ENCODE data around the gene GPR108.
"Not testable (repeated sequence)": the region's sequence is repeated elsewhere in the genome, so short reads cannot be mapped to it uniquely, and the experiment has no call there.

Gene GPR108

DNA sequence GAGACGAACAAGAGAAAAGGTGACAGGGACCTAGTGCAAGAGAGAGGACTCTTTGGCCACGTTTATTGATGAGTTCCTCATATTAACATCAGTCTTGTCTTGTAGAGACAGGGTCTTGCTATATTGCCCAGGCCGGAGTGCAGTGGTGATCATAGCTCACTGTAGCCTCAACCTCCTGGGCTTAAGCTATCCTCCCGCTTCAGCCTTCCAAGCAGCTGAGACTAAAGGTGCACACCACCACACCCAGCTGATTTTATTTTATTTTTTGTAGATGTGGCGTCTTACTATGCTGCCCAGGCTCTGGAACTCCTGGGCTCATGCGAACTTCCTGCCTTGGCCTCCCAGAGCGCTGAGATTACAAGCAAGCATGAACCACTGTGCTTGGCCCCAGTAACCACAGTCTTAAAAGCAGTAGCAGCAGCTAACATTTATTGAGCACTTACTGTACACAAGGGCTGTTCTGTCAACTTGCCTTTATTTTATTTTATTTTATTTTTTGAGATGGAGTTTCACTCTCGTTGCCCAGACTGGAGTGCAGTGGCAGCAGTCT, 30.9 kb upstream of the GPR108 start:
- ATAC-seq (replicated peaks) (no peak), DNase-seq (no peak)
- Mint-ChIP-seq H3K4me1 (peaks cover 25 to 34% of the 10 kb centered on the region in 2 donors), H3K27ac (peak overlapping the region; percentile 87), H3K27me3 (no peaks in the 10 kb centered on the region), H3K36me3 (peaks cover 0 to under 1% of the 10 kb centered on the region in 2 donors), H3K9me3 (peaks cover 0 to 6% of the 10 kb centered on the region in 2 donors), H3K4me3 (peak overlapping the region; percentile 80 to 85)

- H3K4me3 Mint-ChIP-seq: peak within 1 kb of the TSS; percentile 80 to 85
- H3K36me3 Mint-ChIP-seq: no peaks in the 10 kb centered on the region
- peaks cover 24 to 33% of the 10 kb centered on the region in 2 donors for H3K4me1 Mint-ChIP-seq
- no peaks in the 10 kb centered on the region for H3K27me3 Mint-ChIP-seq
- DNase-seq (peak; percentile 90), ATAC-seq (replicated peaks) (peak; percentile 66 to 72)
- H3K9me3 Mint-ChIP-seq: peaks cover 0 to 6% of the 10 kb centered on the region in 2 donors
- peak within 1 kb of the TSS; percentile 87 for H3K27ac Mint-ChIP-seq
Measured at GRCh38 chr19:6767357-6768235, 30.2 kb upstream of the GPR108 start, which contains the start of gene SH2D3A. Gene SH2D3A, minus strand, starts transcription at chr19:6767435. Its CDS starts 3,687 bp downstream, at chr19:6763748.

- ATAC-seq (replicated peaks): peak; percentile 43 to 46
- peaks cover 20 to 28% of the 10 kb centered on the region in 2 donors for H3K4me1 Mint-ChIP-seq
Measured at GRCh38 chr19:6767081-6767356, 29.6 kb upstream of the GPR108 start.

GRCh38 chr19:6766357-6767080, 29.1 kb upstream of the GPR108 start:
- no peak for ATAC-seq (replicated peaks)
- Mint-ChIP-seq H3K27me3 (no peaks in the 10 kb centered on the region), H3K4me1 (peaks cover 17 to 23% of the 10 kb centered on the region in 2 donors), H3K4me3 (peak overlapping the region; percentile 80 to 85), H3K9me3 (peaks cover 0 to 1% of the 10 kb centered on the region in 2 donors), H3K36me3 (peaks cover 0 to under 1% of the 10 kb centered on the region in 2 donors), H3K27ac (peak overlapping the region; percentile 87)
- no peak for DNase-seq

More at GRCh38 chr19:6767081-6767356, 29.6 kb upstream of the GPR108 start:
- no peak for DNase-seq
- Mint-ChIP-seq H3K9me3 (peaks cover 0 to 6% of the 10 kb centered on the region in 2 donors), H3K27me3 (no peaks in the 10 kb centered on the region), H3K4me3 (peak overlapping the region; percentile 80 to 85), H3K27ac (peak overlapping the region; percentile 87), H3K36me3 (no peaks in the 10 kb centered on the region)

GRCh38 chr19:6765738-6766356, 28.5 kb upstream of the GPR108 start:
- ATAC-seq (replicated peaks) (no peak), DNase-seq (no peak)
- peak overlapping the region; percentile 80 to 85 for H3K4me3 Mint-ChIP-seq
- H3K27me3 Mint-ChIP-seq: no peaks in the 10 kb centered on the region
- H3K4me1 Mint-ChIP-seq: peaks cover 17 to 21% of the 10 kb centered on the region in 2 donors
- H3K27ac Mint-ChIP-seq: peak overlapping the region; percentile 21
- H3K36me3 Mint-ChIP-seq: peaks cover 0 to 5% of the 10 kb centered on the region in 2 donors
- H3K9me3 Mint-ChIP-seq: no peaks in the 10 kb centered on the region

GRCh38 chr19:6762253-6762797, 24.9 kb upstream of the GPR108 start:
- Mint-ChIP-seq H3K4me1 (peaks cover 17 to 24% of the 10 kb centered on the region in 2 donors), H3K36me3 (peaks cover 6 to 22% of the 10 kb centered on the region in 2 donors)
- not testable (repeated sequence) for H3K27ac Mint-ChIP-seq; DNase-seq; H3K9me3 Mint-ChIP-seq; H3K4me3 Mint-ChIP-seq; H3K27me3 Mint-ChIP-seq; ATAC-seq (replicated peaks)

GRCh38 chr19:6761053-6761676, 23.8 kb upstream of the GPR108 start:
- peaks cover 12 to 18% of the 10 kb centered on the region in 2 donors for H3K4me1 Mint-ChIP-seq

GRCh38 chr19:6760606-6761005, 23.2 kb upstream of the GPR108 start:
- no peak for DNase-seq
- no peak for ATAC-seq (replicated peaks)
- H3K4me3 Mint-ChIP-seq: no peak overlapping the region
- no peak overlapping the region for H3K27ac Mint-ChIP-seq
- peaks cover 6 to 23% of the 10 kb centered on the region in 2 donors for H3K36me3 Mint-ChIP-seq
- no peaks in the 10 kb centered on the region for H3K9me3 Mint-ChIP-seq
- peaks cover 11 to 14% of the 10 kb centered on the region in 2 donors for H3K4me1 Mint-ChIP-seq
- H3K27me3 Mint-ChIP-seq: no peaks in the 10 kb centered on the region

More at GRCh38 chr19:6761053-6761676, 23.8 kb upstream of the GPR108 start:
- H3K4me3 Mint-ChIP-seq: no peak overlapping the region
- no peak for DNase-seq
- no peak overlapping the region for H3K27ac Mint-ChIP-seq
- no peaks in the 10 kb centered on the region for H3K9me3 Mint-ChIP-seq
- H3K36me3 Mint-ChIP-seq: peaks cover 6 to 23% of the 10 kb centered on the region in 2 donors
- ATAC-seq (replicated peaks): peak; percentile 39 to 56
- H3K27me3 Mint-ChIP-seq: no peaks in the 10 kb centered on the region

DNA sequence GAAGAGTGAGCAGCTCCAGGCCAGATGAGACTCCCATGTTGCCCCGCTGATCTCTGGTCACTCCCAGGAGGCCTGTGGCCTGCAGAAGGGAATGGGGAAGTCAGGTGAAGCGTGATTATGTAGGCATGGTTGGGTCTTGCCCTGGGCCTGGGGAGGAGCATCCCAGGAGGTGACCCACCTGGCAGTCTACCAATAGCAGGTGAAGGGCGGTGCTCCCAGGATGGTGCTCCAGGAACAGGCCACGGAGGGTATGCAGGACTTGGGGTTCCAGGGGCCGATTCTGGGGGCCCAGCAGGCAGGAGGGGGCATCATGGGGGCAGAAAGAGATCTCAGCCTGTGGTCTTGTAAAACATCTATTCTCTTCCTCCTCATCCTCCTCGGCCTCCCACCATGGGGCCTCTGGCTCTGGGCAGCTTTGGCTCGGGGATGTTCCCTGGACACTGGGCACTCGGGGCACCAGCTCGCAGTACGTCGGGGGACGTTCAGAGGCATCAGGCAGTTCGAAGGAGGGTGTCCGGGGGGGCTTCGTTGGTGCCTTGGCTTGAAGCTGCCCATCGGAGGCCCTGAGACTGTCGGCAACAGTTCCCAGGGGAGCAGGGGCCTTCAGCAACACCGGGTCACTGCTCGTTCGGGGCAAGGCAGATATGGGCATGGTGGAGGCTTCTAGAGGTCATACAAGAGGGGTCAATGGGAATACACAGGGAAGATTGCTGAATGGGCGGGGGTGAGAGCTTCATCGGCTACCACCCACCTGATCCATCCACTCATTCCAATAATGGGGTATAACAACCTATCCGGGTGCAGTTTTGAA, 17.5 kb upstream of the GPR108 start:
- Mint-ChIP-seq H3K4me1 (peaks cover 28 to 38% of the 10 kb centered on the region in 2 donors), H3K4me3 (no peak overlapping the region), H3K9me3 (no peaks in the 10 kb centered on the region), H3K27me3 (no peaks in the 10 kb centered on the region), H3K36me3 (peaks cover 27 to 51% of the 10 kb centered on the region in 2 donors), H3K27ac (no peak overlapping the region)
- ATAC-seq (replicated peaks) (no peak), DNase-seq (no peak)

DNA sequence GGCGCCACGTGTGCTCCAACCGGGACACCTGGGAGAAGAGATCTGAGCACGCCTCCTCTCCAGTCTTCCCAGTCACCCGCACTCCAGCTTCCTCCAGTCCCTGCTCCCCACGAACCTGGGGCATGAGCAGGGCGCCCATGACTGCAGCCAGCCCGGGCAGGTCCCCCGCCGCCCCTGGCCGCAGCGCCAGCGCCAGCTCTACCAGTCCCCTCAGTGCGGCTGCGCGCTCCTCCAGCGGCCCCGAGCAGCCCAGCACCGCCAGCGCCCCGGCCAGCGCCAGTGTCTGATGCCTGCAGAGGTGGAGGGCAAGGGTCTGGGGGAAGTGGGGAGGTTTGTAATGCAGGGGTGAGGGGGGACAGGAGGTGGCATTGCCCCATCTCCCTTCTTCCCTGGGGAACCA, 16.8 kb upstream of the GPR108 start:
- ATAC-seq (replicated peaks): no peak
- no peak overlapping the region for H3K27ac Mint-ChIP-seq
- DNase-seq: no peak
- no peaks in the 10 kb centered on the region for H3K9me3 Mint-ChIP-seq
- H3K27me3 Mint-ChIP-seq: no peaks in the 10 kb centered on the region
- peaks cover 28 to 38% of the 10 kb centered on the region in 2 donors for H3K4me1 Mint-ChIP-seq
- H3K36me3 Mint-ChIP-seq: peaks cover 34 to 58% of the 10 kb centered on the region in 2 donors
- peak overlapping the region; percentile 88 to 92 for H3K4me3 Mint-ChIP-seq

DNA sequence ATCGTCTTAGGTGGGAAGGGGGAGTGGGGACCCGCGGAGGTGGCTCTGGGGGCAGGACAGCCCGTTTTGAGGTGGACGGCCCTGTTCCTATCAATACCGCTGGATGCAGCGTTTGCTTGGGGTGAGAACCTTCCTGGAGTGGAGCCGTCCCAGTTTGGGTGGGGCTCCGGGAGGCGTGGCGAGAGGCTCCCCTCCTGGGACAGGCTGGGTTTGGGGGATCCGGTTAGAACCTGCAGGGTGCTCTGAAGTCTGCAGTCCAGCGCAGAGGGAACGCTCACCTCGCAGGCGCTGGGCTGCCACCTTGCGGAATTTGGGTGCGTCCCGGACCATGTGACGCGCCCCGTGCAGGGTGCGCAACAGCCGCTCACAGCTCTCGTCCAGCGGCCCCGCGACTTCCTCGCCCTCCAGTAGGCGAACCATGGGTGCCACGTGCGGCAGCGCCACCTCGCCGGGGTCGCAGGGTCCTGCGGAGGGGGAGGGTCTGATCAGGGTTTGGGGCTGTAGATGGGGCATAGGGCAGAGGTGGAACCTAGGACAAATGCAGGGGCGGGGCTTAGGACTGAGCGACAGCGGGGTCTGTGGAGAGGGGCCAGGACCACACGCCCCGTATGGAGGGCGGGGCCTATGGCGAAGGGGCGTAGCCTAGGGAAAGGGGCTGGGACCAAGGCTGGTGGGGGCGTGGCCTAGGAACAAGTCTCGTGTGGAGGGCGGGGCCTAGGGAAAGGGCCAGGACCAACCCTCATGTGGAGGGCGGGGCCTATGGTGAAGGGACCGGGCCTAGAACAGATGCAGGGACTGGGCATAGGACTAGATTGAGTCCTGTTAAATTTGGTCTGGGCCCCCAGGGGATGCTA, 16.0 kb upstream of the GPR108 start:
- Mint-ChIP-seq H3K27me3 (no peaks in the 10 kb centered on the region), H3K4me1 (peaks cover 25 to 36% of the 10 kb centered on the region in 2 donors), H3K36me3 (peaks cover 30 to 57% of the 10 kb centered on the region in 2 donors), H3K27ac (peak overlapping the region; percentile 96), H3K9me3 (no peaks in the 10 kb centered on the region), H3K4me3 (peak overlapping the region; percentile 88 to 92)
- DNase-seq (peak; percentile 85), ATAC-seq (replicated peaks) (peak; percentile 90 to 92)
